MM.1S (cell line): ENCODE results near the gene KCNS1.

Experiments used
- DNase-seq: peaks from one replicate; pipeline ENCODE4 v3.0.0-alpha.2; 2015
- H2AFZ ChIP-seq: fragments of 300-600 bp; sonication (generic); 2 replicates; pipeline ENCODE4 v1.6.0; 2016; ENCODE audit warnings: antibody characterized with exemption, low read length
- H3F3A ChIP-seq: fragments of 300-600 bp; sonication (generic); 2 replicates; pipeline ENCODE4 v1.6.1; 2016; ENCODE audit warnings: mild to moderate bottlenecking, antibody characterized with exemption, low read length, moderate library complexity, mixed read lengths; ENCODE audit not compliant: insufficient read depth
- H3K27ac ChIP-seq: fragments of 300-600 bp; sonication (generic); 2 replicates; pipeline ENCODE4 v1.5.1; 2016; ENCODE audit warnings: mild to moderate bottlenecking, low read length
- H3K27me3 ChIP-seq: fragments of 300-600 bp; sonication (generic); replicated peaks from 2 replicates; pipeline ENCODE4 v1.6.0; 2016; ENCODE audit warnings: low read length; ENCODE audit not compliant: insufficient read depth
- H3K36me3 ChIP-seq: fragments of 300-600 bp; sonication (generic); replicated peaks from 2 replicates; pipeline ENCODE4 v1.6.1; 2016; ENCODE audit warnings: mild to moderate bottlenecking, low read length, mixed read lengths; ENCODE audit not compliant: insufficient read depth
- H3K4me1 ChIP-seq: fragments of 300-600 bp; sonication (generic); 2 replicates; pipeline ENCODE4 v1.6.1; 2016; ENCODE audit warnings: low read length, mixed read lengths
- H3K4me2 ChIP-seq: fragments of 300-600 bp; sonication (generic); 2 replicates; pipeline ENCODE4 v1.6.0; 2016; ENCODE audit warnings: low read depth, low read length
- H3K4me3 ChIP-seq: fragments of 300-600 bp; sonication (generic); 2 replicates; pipeline ENCODE4 v1.5.1; 2016; ENCODE audit warnings: low read length, mixed read lengths
- H3K79me2 ChIP-seq: fragments of 300-600 bp; sonication (generic); 2 replicates; pipeline ENCODE4 v1.6.1; 2016; ENCODE audit warnings: mixed run types, low read length, mixed read lengths
- H3K9ac ChIP-seq: fragments of 300-600 bp; sonication (generic); 2 replicates; pipeline ENCODE4 v1.6.1; 2016; ENCODE audit warnings: low read length, mixed read lengths
- H3K9me2 ChIP-seq: fragments of 300-600 bp; sonication (generic); replicated peaks from 2 replicates; pipeline ENCODE4 v1.6.1; 2016; ENCODE audit warnings: mild to moderate bottlenecking, low read length, mixed read lengths; ENCODE audit not compliant: insufficient read depth
- H3K9me3 ChIP-seq: fragments of 300-600 bp; sonication (generic); replicated peaks from 2 replicates; pipeline ENCODE4 v1.6.1; 2016; ENCODE audit warnings: mild to moderate bottlenecking, low read length, mixed read lengths; ENCODE audit not compliant: insufficient read depth
- H4K20me1 ChIP-seq: fragments of 300-600 bp; sonication (generic); 2 replicates; pipeline ENCODE4 v1.6.1; 2016; ENCODE audit warnings: mild to moderate bottlenecking, low read length, moderate library complexity, mixed read lengths; ENCODE audit not compliant: insufficient read depth
- CTCF ChIP-seq: fragments of 300-600 bp; sonication (generic); IDR thresholded peaks from 2 replicates; pipeline ENCODE4 v1.5.1; 2016; ENCODE audit warnings: antibody characterized with exemption, low read length, mixed read lengths
- EZH2 ChIP-seq: fragments of 300-600 bp; sonication (generic); optimal IDR thresholded peaks from 2 replicates; pipeline ENCODE3; 2017; ENCODE audit warnings: low read depth, mild to moderate bottlenecking, antibody characterized with exemption, low read length, mixed read lengths
- EZH2phosphoT487 ChIP-seq: fragments of 300-600 bp; sonication (generic); IDR thresholded peaks from 2 replicates; pipeline ENCODE4 v1.6.1; 2018; ENCODE audit warnings: antibody characterized with exemption, low read length

KCNS1 gene

GRCh38 chr20:45061244-45061643 lies 39.7 kb downstream of the KCNS1 start:
- Histone ChIP-seq H3F3A (peaks cover 28% of the 10 kb centered on the region), H3K4me1 (peaks cover 62% of the 10 kb centered on the region), H2AFZ (no peak overlapping the region), H3K79me2 (peaks cover 67% of the 10 kb centered on the region), H3K9me2 (no peaks in the 10 kb centered on the region), H3K36me3 (peaks cover 15% of the 10 kb centered on the region; the same call in 1 of the 2 replicates), H4K20me1 (0 out of 2 replicates have a peak, but pooled peaks cover 3% of the 10 kb centered on the region), H3K9me3 (no peaks in the 10 kb centered on the region), H3K27me3 (no peaks in the 10 kb centered on the region), H3K4me2 (no peak overlapping the region), H3K4me3 (no peak overlapping the region), H3K9ac (no peak overlapping the region), H3K27ac (no peak overlapping the region)
- DNase-seq, result no peak
- no peak for TF ChIP-seq EZH2phosphoT487
- no peak for TF ChIP-seq CTCF
- no peak for TF ChIP-seq EZH2

GRCh38 chr20:45060294-45060693 lies 40.6 kb downstream of the KCNS1 start:
- 0 out of 2 replicates have a peak, but pooled peaks cover 1% of the 10 kb centered on the region for H4K20me1 ChIP-seq
- H3K4me2 ChIP-seq, result no peak overlapping the region

GRCh38 chr20:45059022-45059728 lies 41.8 kb downstream of the KCNS1 start:
- Histone ChIP-seq H3K4me2 (peak overlapping the region; percentile 52), H3K27me3 (no peaks in the 10 kb centered on the region), H3K4me1 (peaks cover 66% of the 10 kb centered on the region), H3K4me3 (no peak overlapping the region), H3K9me3 (no peaks in the 10 kb centered on the region), H3K79me2 (peaks cover 63% of the 10 kb centered on the region), H3K27ac (peak overlapping the region; percentile 68; the same call in 1 of the 2 replicates), H3K9ac (0 out of 2 replicates have a peak overlapping the region, but pooled peaks have one; percentile 6), H3F3A (peaks cover 41% of the 10 kb centered on the region), H3K36me3 (peaks cover 15% of the 10 kb centered on the region; the same call in 1 of the 2 replicates), H2AFZ (no peak overlapping the region), H3K9me2 (no peaks in the 10 kb centered on the region), H4K20me1 (no peaks in the 10 kb centered on the region)
- DNase-seq, result peak; percentile 28
- no peak for TF ChIP-seq CTCF
- no peak for TF ChIP-seq EZH2phosphoT487
- TF ChIP-seq EZH2, result no peak

More at GRCh38 chr20:45060294-45060693, 40.6 kb downstream of the KCNS1 start:
- TF ChIP-seq CTCF (no peak), EZH2 (no peak), EZH2phosphoT487 (no peak)
- Histone ChIP-seq H3K4me1 (peaks cover 67% of the 10 kb centered on the region), H3F3A (peaks cover 30% of the 10 kb centered on the region), H3K27ac (no peak overlapping the region), H2AFZ (no peak overlapping the region), H3K36me3 (peaks cover 15% of the 10 kb centered on the region; the same call in 1 of the 2 replicates), H3K9me2 (no peaks in the 10 kb centered on the region), H3K4me3 (no peak overlapping the region), H3K9me3 (no peaks in the 10 kb centered on the region), H3K9ac (no peak overlapping the region), H3K79me2 (peaks cover 65% of the 10 kb centered on the region), H3K27me3 (no peaks in the 10 kb centered on the region)
- DNase-seq, result no peak
